GM12874 (cell line): ENCODE data around the gene GNPDA2.
A peak's percentile ranks its signal among the peaks of the same experiment; 100 is the strongest.

Source experiments
- CTCF ChIP-seq: IDR thresholded peaks from 2 replicates; pipeline ENCODE4 v1.5.1; 2011; ENCODE audit warnings: low read depth, mild to moderate bottlenecking, control low read depth, low read length, moderate library complexity; ENCODE audit not compliant: insufficient read depth

GNPDA2 gene

GRCh38 chr4:44756559-44756958, 30.2 kb upstream of the GNPDA2 start:
- TF ChIP-seq CTCF: no peak

- no peak for TF ChIP-seq CTCF
Observed at GRCh38 chr4:44740201-44740600, 13.8 kb upstream of the GNPDA2 start.

- TF ChIP-seq CTCF: peak; percentile 39; the same call in 1 of the 2 replicates
Observed at GRCh38 chr4:44738615-44739014, 12.3 kb upstream of the GNPDA2 start.

- no peak for TF ChIP-seq CTCF
Observed at GRCh38 chr4:44736900-44737299, 10.5 kb upstream of the GNPDA2 start.

GRCh38 chr4:44727471-44727870, 1.1 kb upstream of the GNPDA2 start:
- TF ChIP-seq CTCF: no peak

- no peak for TF ChIP-seq CTCF
Observed at GRCh38 chr4:44725726-44726037, 674 bp downstream of the GNPDA2 start.

GRCh38 chr4:44725166-44725565, 1.2 kb downstream of the GNPDA2 start:
- TF ChIP-seq CTCF: no peak

- no peak for TF ChIP-seq CTCF
Observed at GRCh38 chr4:44722001-44722400, 4.4 kb downstream of the GNPDA2 start.
